HepG2 (cell line): ENCODE measurements around the gene DRD3. TPM values are rescaled to one million over a fixed set of nuclear protein-coding genes. Genes with fewer than 3 reads are reported as not detected.

ENCODE experiments used
- AHR ChIP-seq: IDR thresholded peaks from 2 replicates; pipeline ENCODE4 v1.6.1; 2018; ENCODE audit warnings: missing genetic modification reagents, missing compliant biosample characterization
- DPF2 ChIP-seq: sonication (generic); formaldehyde crosslinking; IDR thresholded peaks from 2 replicates; pipeline ENCODE4 v1.4.0; 2020; ENCODE audit warnings: mild to moderate bottlenecking, low read depth, missing genetic modification reagents, borderline replicate concordance
- ELF4 ChIP-seq: sonication (generic); formaldehyde crosslinking; IDR thresholded peaks from 2 replicates; pipeline ENCODE4 v1.5.0; 2020; ENCODE audit warnings: missing genetic modification reagents, mild to moderate bottlenecking, moderate library complexity, borderline replicate concordance
- FLYWCH1 ChIP-seq: sonication (generic); formaldehyde crosslinking; IDR thresholded peaks from 2 replicates; pipeline ENCODE4 v1.8.1; 2023; ENCODE audit warnings: mild to moderate bottlenecking, missing genetic modification reagents
- HOXA9 ChIP-seq: sonication (generic); formaldehyde crosslinking; IDR thresholded peaks from 2 replicates; pipeline ENCODE4 v1.8.1; 2022; ENCODE audit warnings: missing genetic modification reagents, mild to moderate bottlenecking, moderate library complexity, borderline replicate concordance
- HOXD1 ChIP-seq: sonication (generic); formaldehyde crosslinking; IDR thresholded peaks from 2 replicates; pipeline ENCODE4 v1.5.0; 2020; ENCODE audit warnings: missing genetic modification reagents
- MIER2 ChIP-seq: IDR thresholded peaks from 2 replicates; pipeline ENCODE4 v1.6.1; 2016; ENCODE audit warnings: missing biosample characterization, missing genetic modification reagents
- MIER3 ChIP-seq: IDR thresholded peaks from 2 replicates; pipeline ENCODE4 v1.6.1; 2016; ENCODE audit warnings: missing compliant biosample characterization, borderline replicate concordance
- NAIF1 ChIP-seq: sonication (generic); formaldehyde crosslinking; IDR thresholded peaks from 2 replicates; pipeline ENCODE4 v1.5.0; 2020; ENCODE audit warnings: mild to moderate bottlenecking, missing genetic modification reagents, borderline replicate concordance
- NFIB ChIP-seq: sonication (generic); formaldehyde crosslinking; IDR thresholded peaks from 2 replicates; pipeline ENCODE4 v1.9.0; 2021; ENCODE audit warnings: missing genetic modification reagents, mild to moderate bottlenecking, borderline replicate concordance
- NONO ChIP-seq, 2 experiments: fragments of 450-650 bp in 1 of 2; sonication (generic) in 1 of 2; formaldehyde crosslinking in 1 of 2; IDR thresholded peaks in 1 of 2; conservative IDR thresholded peaks in 1 of 2; 2 replicates each; pipeline versions ENCODE4 v1.6.1 to v1.8.0; 2017 to 2022; ENCODE audit warnings: mild to moderate bottlenecking in 1 of 2, missing genetic modification reagents in 1 of 2, moderate library complexity in 1 of 2
- PHF20 ChIP-seq: sonication (generic); formaldehyde crosslinking; IDR thresholded peaks from 2 replicates; pipeline ENCODE4 v1.5.0; 2020; ENCODE audit warnings: mild to moderate bottlenecking, missing genetic modification reagents
- POGZ ChIP-seq: sonication (generic); formaldehyde crosslinking; IDR thresholded peaks from 2 replicates; pipeline ENCODE4 v1.4.0; 2020; ENCODE audit warnings: mild to moderate bottlenecking, missing genetic modification reagents
- PRPF4 ChIP-seq: fragments of 200-400 bp; formaldehyde crosslinking; IDR thresholded peaks from 2 replicates; pipeline ENCODE4 v1.6.1; 2016; ENCODE audit warnings: low read length, low read depth; ENCODE audit not compliant: poor library complexity, severe bottlenecking
- RELA ChIP-seq: sonication (generic); formaldehyde crosslinking; IDR thresholded peaks from 2 replicates; pipeline ENCODE4 v1.4.0; 2020; ENCODE audit warnings: missing genetic modification reagents
- TBX2 ChIP-seq: sonication (generic); formaldehyde crosslinking; IDR thresholded peaks from 2 replicates; pipeline ENCODE4 v1.5.0; 2020; ENCODE audit warnings: missing genetic modification reagents, mild to moderate bottlenecking, borderline replicate concordance
- TBX3 ChIP-seq: fragments of 450-650 bp; IDR thresholded peaks from 2 replicates; pipeline ENCODE4 v1.6.1; 2017; ENCODE audit warnings: antibody characterized with exemption, mild to moderate bottlenecking, inconsistent platforms, borderline replicate concordance
- ZBTB7A ChIP-seq: sonication (generic); formaldehyde crosslinking; IDR thresholded peaks from 2 replicates; pipeline ENCODE4 v1.8.0; 2022; ENCODE audit warnings: mild to moderate bottlenecking, missing genetic modification reagents
- ZFP82 ChIP-seq: sonication (generic); formaldehyde crosslinking; IDR thresholded peaks from 2 replicates; pipeline ENCODE4 v1.5.1; 2020; ENCODE audit warnings: mild to moderate bottlenecking, missing genetic modification reagents, borderline replicate concordance
- ZNF160 ChIP-seq: sonication (generic); formaldehyde crosslinking; IDR thresholded peaks from 2 replicates; pipeline ENCODE4 v1.8.0; 2022; ENCODE audit warnings: mild to moderate bottlenecking, inconsistent platforms, missing genetic modification reagents
- ZNF224 ChIP-seq: sonication (generic); formaldehyde crosslinking; IDR thresholded peaks from 2 replicates; pipeline ENCODE4 v1.5.0; 2020; ENCODE audit warnings: mild to moderate bottlenecking, missing genetic modification reagents
- ZNF331 ChIP-seq: sonication (generic); formaldehyde crosslinking; IDR thresholded peaks from 2 replicates; pipeline ENCODE4 v1.4.0; 2020; ENCODE audit warnings: missing genetic modification reagents
- ZNF605 ChIP-seq: sonication (generic); formaldehyde crosslinking; IDR thresholded peaks from 2 replicates; pipeline ENCODE4 v1.8.0; 2022; ENCODE audit warnings: mild to moderate bottlenecking, missing genetic modification reagents
- ZNF678 ChIP-seq: sonication (generic); formaldehyde crosslinking; IDR thresholded peaks from 2 replicates; pipeline ENCODE4 v1.4.0; 2020; ENCODE audit warnings: mild to moderate bottlenecking, missing genetic modification reagents
- ZNF724P ChIP-seq: sonication (generic); formaldehyde crosslinking; IDR thresholded peaks from 2 replicates; pipeline ENCODE4 v1.8.0; 2022; ENCODE audit warnings: missing genetic modification reagents, borderline replicate concordance
- polyA plus RNA-seq, 8 experiments: library from polyadenylated mRNA; depleted of rRNA in 3 of 8; stranded (reverse) in 7 of 8; unstranded in 1 of 8; fragments of >200 nt; fragmentation: Illumina TruSeq in 4 of 8; extraction: Trizol in 4 of 8; gene quantifications; 2 replicates each; pipeline versions ENCODE4 v1.2.1 to v1.2.3, GENCODE V29; 2011 to 2016; ENCODE audit warnings: low read depth in 4 of 8, missing spikeins in 1 of 8, mixed read lengths in 1 of 8; ENCODE audit not compliant: insufficient read depth in 1 of 8
- total RNA-seq, 5 experiments: library from RNA; depleted of rRNA; stranded (reverse); fragments of >200 nt; fragmentation: Illumina TruSeq; extraction: Trizol; gene quantifications; 2 replicates each; pipeline ENCODE4 v1.2.3, GENCODE V29; 2016; ENCODE audit warnings: low read depth in 1 of 5
- TF ChIP-seq, protein P1 (sequence below): IDR thresholded peaks from 2 replicates; pipeline ENCODE4 v1.6.1; 2016; ENCODE audit warnings: missing compliant biosample characterization, missing genetic modification reagents, borderline replicate concordance
- TF ChIP-seq, protein P2 (sequence below): sonication (generic); formaldehyde crosslinking; IDR thresholded peaks from 2 replicates; pipeline ENCODE4 v1.4.0; 2020; ENCODE audit warnings: mild to moderate bottlenecking, missing genetic modification reagents
- TF ChIP-seq, protein P3 (sequence below): sonication (generic); formaldehyde crosslinking; IDR thresholded peaks from 2 replicates; pipeline ENCODE4 v1.4.0; 2020; ENCODE audit warnings: missing genetic modification reagents; ENCODE audit errors: not compliant biosample characterization

Gene DRD3
- total and polyA plus RNA-seq, 2 of the 13 experiments (the other 11 are each of a cell fraction or from before 2014, with no cell fraction given) = not detected

DNA sequence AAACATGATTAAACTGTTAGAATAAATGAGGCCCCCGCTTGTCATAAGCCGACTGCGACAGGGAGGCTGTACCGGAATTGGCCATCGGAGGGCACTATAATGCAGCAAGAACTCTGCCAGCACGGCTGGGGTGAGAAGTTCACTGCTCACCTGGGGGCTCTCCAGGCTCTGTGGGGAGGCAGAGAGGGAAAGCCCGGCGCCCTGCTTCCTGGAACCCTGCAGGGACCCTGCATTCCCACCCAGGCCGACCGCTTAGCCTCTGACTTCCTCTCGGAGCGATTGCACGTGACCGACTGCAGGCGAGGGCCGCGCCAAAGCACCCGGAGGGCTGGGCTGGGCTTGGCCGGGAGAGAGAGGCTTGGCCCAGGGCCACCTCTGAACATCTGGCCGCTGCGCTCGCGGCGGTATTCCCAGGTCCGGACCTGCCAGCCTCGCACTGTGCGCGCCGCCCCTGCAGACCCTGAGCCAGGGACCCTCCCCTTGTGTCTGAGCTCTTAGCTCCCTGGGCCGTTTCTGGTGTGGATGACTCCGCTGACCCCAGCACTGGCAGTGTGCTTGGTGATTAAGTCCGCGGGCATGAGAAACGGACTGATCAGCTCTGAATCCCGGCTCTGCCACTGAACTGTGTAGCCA lies 26.2 kb downstream of the DRD3 start (continued):
- TF ChIP-seq TBX2 (CRISPR knock-in tag) = no peak
- no peak for TF ChIP-seq ZNF678 (CRISPR knock-in tag)
- no peak for TF ChIP-seq HOXA9 (CRISPR knock-in tag)
- TF ChIP-seq MIER2 = peak; percentile 29; the same call in 1 of the 2 replicates
- TF ChIP-seq RELA (CRISPR knock-in tag) = no peak
- no peak for TF ChIP-seq ELF4 (CRISPR knock-in tag)
- no peak for TF ChIP-seq DPF2 (CRISPR knock-in tag)
- no peak for TF ChIP-seq ZFP82 (CRISPR knock-in tag)
- no peak for TF ChIP-seq NFIB
- TF ChIP-seq NONO (IDR thresholded peaks at IDR 0.05) = no peak
- no peak for TF ChIP-seq NONO (CRISPR knock-in tag; conservative IDR thresholded peaks at IDR 0.05)
- TF ChIP-seq NAIF1 = peak; percentile 48; the same call in 1 of the 2 replicates
- TF ChIP-seq PRPF4 = no peak
- no peak for TF ChIP-seq HOXD1
- TF ChIP-seq, protein P1, sequence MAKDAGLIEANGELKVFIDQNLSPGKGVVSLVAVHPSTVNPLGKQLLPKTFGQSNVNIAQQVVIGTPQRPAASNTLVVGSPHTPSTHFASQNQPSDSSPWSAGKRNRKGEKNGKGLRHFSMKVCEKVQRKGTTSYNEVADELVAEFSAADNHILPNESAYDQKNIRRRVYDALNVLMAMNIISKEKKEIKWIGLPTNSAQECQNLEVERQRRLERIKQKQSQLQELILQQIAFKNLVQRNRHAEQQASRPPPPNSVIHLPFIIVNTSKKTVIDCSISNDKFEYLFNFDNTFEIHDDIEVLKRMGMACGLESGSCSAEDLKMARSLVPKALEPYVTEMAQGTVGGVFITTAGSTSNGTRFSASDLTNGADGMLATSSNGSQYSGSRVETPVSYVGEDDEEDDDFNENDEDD = peak; percentile 59; the same call in 1 of the 2 replicates
- TF ChIP-seq, protein P2, sequence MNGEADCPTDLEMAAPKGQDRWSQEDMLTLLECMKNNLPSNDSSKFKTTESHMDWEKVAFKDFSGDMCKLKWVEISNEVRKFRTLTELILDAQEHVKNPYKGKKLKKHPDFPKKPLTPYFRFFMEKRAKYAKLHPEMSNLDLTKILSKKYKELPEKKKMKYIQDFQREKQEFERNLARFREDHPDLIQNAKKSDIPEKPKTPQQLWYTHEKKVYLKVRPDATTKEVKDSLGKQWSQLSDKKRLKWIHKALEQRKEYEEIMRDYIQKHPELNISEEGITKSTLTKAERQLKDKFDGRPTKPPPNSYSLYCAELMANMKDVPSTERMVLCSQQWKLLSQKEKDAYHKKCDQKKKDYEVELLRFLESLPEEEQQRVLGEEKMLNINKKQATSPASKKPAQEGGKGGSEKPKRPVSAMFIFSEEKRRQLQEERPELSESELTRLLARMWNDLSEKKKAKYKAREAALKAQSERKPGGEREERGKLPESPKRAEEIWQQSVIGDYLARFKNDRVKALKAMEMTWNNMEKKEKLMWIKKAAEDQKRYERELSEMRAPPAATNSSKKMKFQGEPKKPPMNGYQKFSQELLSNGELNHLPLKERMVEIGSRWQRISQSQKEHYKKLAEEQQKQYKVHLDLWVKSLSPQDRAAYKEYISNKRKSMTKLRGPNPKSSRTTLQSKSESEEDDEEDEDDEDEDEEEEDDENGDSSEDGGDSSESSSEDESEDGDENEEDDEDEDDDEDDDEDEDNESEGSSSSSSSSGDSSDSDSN (CRISPR knock-in tag) = peak; percentile 92
- no peak for TF ChIP-seq AHR
- TF ChIP-seq PHF20 (CRISPR knock-in tag) = no peak
- no peak for TF ChIP-seq ZNF331
- TF ChIP-seq, protein P3, sequence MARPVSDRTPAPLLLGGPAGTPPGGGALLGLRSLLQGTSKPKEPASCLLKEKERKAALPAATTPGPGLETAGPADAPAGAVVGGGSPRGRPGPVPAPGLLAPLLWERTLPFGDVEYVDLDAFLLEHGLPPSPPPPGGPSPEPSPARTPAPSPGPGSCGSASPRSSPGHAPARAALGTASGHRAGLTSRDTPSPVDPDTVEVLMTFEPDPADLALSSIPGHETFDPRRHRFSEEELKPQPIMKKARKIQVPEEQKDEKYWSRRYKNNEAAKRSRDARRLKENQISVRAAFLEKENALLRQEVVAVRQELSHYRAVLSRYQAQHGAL (CRISPR knock-in tag) = peak; percentile 46
- peak; percentile 65; the same call in 1 of the 2 replicates for TF ChIP-seq ZBTB7A (CRISPR knock-in tag)
- TF ChIP-seq TBX3 = no peak
- no peak for TF ChIP-seq ZNF160 (CRISPR knock-in tag)
- no peak for TF ChIP-seq ZNF724P
- 0 out of 2 replicates have a peak, but pooled peaks have one; percentile 33 for TF ChIP-seq ZNF224 (CRISPR knock-in tag)
- no peak for TF ChIP-seq FLYWCH1 (CRISPR knock-in tag)
- 0 out of 2 replicates have a peak, but pooled peaks have one; percentile 23 for TF ChIP-seq POGZ (CRISPR knock-in tag)
- TF ChIP-seq ZNF605 (CRISPR knock-in tag) = peak; percentile 72; the same call in 1 of the 2 replicates
- TF ChIP-seq MIER3 = no peak
